IMR-90 (cell line): ENCODE data around the gene HRAS. TPM values are rescaled to one million over a fixed set of nuclear protein-coding genes. Genes with fewer than 3 reads are reported as not detected.

Experiments used
- ATAC-seq: fragments of 200-7000 bp; cut with Tn5 transposase; 2 replicates; pipeline ENCODE4 v1.9.1; 2020; ENCODE audit warnings: low read depth, mild to moderate bottlenecking, moderate library complexity
- BruUV-seq: library from RNA; stranded (reverse); fragments of 400-500 nt; replicated peaks from 2 replicates; lab custom pipeline; 2021; lab: Mats Ljungman, UMichigan
- CTCF ChIA-PET: fragments of 300-600 bp; formaldehyde crosslinking; extraction: SDS; loops from one replicate; lab custom pipeline; 2021; ENCODE audit warnings: antibody characterized with exemption; lab: Yijun Ruan, JAX
- POLR2A ChIA-PET: fragments of 300-600 bp; sonication (Branson Sonifier 250); formaldehyde crosslinking; loops from one replicate; lab custom pipeline; 2022; ENCODE audit warnings: antibody characterized with exemption; ENCODE audit not compliant: unreplicated experiment; lab: Charles Lee
- DNase-seq: peaks from one replicate; pipeline ENCODE4 v3.0.0; 2013
- H2AFZ ChIP-seq: replicated peaks from 2 replicates; pipeline ENCODE3; 2013; ENCODE audit warnings: low read length, mild to moderate bottlenecking; ENCODE audit not compliant: poor library complexity
- H2AK5ac ChIP-seq: 2 replicates; pipeline ENCODE4 v1.6.1; 2013; ENCODE audit warnings: low read depth, low read length, inconsistent platforms
- H2AK9ac ChIP-seq: replicated peaks from 2 replicates; pipeline ENCODE3; 2013; ENCODE audit warnings: mild to moderate bottlenecking, low read depth, low read length, moderate library complexity; ENCODE audit not compliant: poor library complexity
- H2BK120ac ChIP-seq: 2 replicates; pipeline ENCODE4 v1.6.1; 2013; ENCODE audit warnings: low read depth, low read length, inconsistent platforms
- H2BK15ac ChIP-seq: 3 replicates; pipeline ENCODE4 v1.6.1; 2013; ENCODE audit warnings: low read depth, low read length, inconsistent platforms
- H2BK20ac ChIP-seq: 2 replicates; pipeline ENCODE4 v1.6.1; 2013; ENCODE audit warnings: low read depth, mild to moderate bottlenecking, inconsistent platforms, low read length, moderate library complexity
- H2BK5ac ChIP-seq: 2 replicates; pipeline ENCODE4 v1.6.1; 2013; ENCODE audit warnings: mild to moderate bottlenecking, low read depth, low read length, inconsistent platforms; ENCODE audit not compliant: poor library complexity, severe bottlenecking
- H3K14ac ChIP-seq: replicated peaks from 2 replicates; pipeline ENCODE4 v1.6.1; 2013; ENCODE audit warnings: low read depth, low read length, inconsistent platforms
- H3K18ac ChIP-seq: 2 replicates; pipeline ENCODE4 v1.6.1; 2013; ENCODE audit warnings: low read depth, low read length, control low read depth
- H3K23ac ChIP-seq: 2 replicates; pipeline ENCODE4 v1.6.1; 2013; ENCODE audit warnings: low read depth, low read length, inconsistent platforms
- H3K27ac ChIP-seq: 2 replicates; pipeline ENCODE4 v1.5.1; 2013; ENCODE audit warnings: mild to moderate bottlenecking, control low read depth, low read length; ENCODE audit not compliant: insufficient read depth
- H3K27me3 ChIP-seq: 2 replicates; pipeline ENCODE4 v1.6.1; 2013; ENCODE audit warnings: low read length; ENCODE audit not compliant: control insufficient read depth, insufficient read depth
- H3K36me3 ChIP-seq: 2 replicates; pipeline ENCODE4 v1.6.1; 2013; ENCODE audit warnings: low read length, mixed read lengths; ENCODE audit not compliant: control insufficient read depth, insufficient read depth
- H3K4ac ChIP-seq: 2 replicates; pipeline ENCODE4 v1.6.1; 2013; ENCODE audit warnings: low read depth, low read length, inconsistent platforms
- H3K4me1 ChIP-seq: 2 replicates; pipeline ENCODE4 v1.6.1; 2013; ENCODE audit warnings: low read length, mixed read lengths; ENCODE audit not compliant: control insufficient read depth, insufficient read depth
- H3K4me2 ChIP-seq: 2 replicates; pipeline ENCODE4 v1.6.1; 2013; ENCODE audit warnings: low read depth, mild to moderate bottlenecking, control low read depth, low read length, moderate library complexity
- H3K4me3 ChIP-seq: 2 replicates; pipeline ENCODE4 v1.5.1; 2013; ENCODE audit warnings: low read depth, mild to moderate bottlenecking, control low read depth, low read length, moderate library complexity; ENCODE audit not compliant: insufficient read depth
- H3K56ac ChIP-seq: 2 replicates; pipeline ENCODE4 v1.6.1; 2013; ENCODE audit warnings: low read length, inconsistent platforms; ENCODE audit not compliant: insufficient read depth; ENCODE audit errors: extremely low read depth
- H3K79me1 ChIP-seq, 2 experiments: 2 replicates each; pipeline ENCODE4 v1.6.1; 2013; ENCODE audit warnings: low read length in 2 of 2, inconsistent platforms in 1 of 2, low read depth in 1 of 2
- H3K9ac ChIP-seq: 2 replicates; pipeline ENCODE4 v1.6.1; 2013; ENCODE audit warnings: low read depth, low read length, control low read depth
- H3K9me1 ChIP-seq: 2 replicates; pipeline ENCODE4 v1.6.1; 2013; ENCODE audit warnings: low read length, inconsistent platforms; ENCODE audit not compliant: insufficient read depth
- H3K9me3 ChIP-seq: 2 replicates; pipeline ENCODE4 v1.6.1; 2013; ENCODE audit warnings: low read length; ENCODE audit not compliant: control insufficient read depth, insufficient read depth
- H4K20me1 ChIP-seq: 2 replicates; pipeline ENCODE4 v1.6.1; 2013; ENCODE audit warnings: low read length, inconsistent platforms; ENCODE audit not compliant: insufficient read depth
- H4K5ac ChIP-seq: 2 replicates; pipeline ENCODE4 v1.6.1; 2013; ENCODE audit warnings: mild to moderate bottlenecking, low read depth, low read length, control low read depth
- H4K8ac ChIP-seq, 2 experiments: 2 replicates each; pipeline ENCODE4 v1.6.1; 2013; ENCODE audit warnings: low read depth in 2 of 2, low read length in 2 of 2, control low read depth in 1 of 2, inconsistent platforms in 1 of 2
- H4K91ac ChIP-seq: 2 replicates; pipeline ENCODE4 v1.6.1; 2013; ENCODE audit warnings: low read depth, low read length, inconsistent platforms; ENCODE audit not compliant: insufficient read depth
- CEBPB ChIP-seq: IDR thresholded peaks from 2 replicates; pipeline ENCODE4 v1.6.1; 2012; ENCODE audit warnings: low read depth, low read length, improper control_type of control experiment
- CHD1 ChIP-seq: IDR thresholded peaks from 2 replicates; pipeline ENCODE4 v1.6.1; 2012; ENCODE audit warnings: low read depth, low read length, improper control_type of control experiment
- CTCF ChIP-seq: conservative IDR thresholded peaks from 2 replicates; pipeline ENCODE4 v1.5.1; 2012; ENCODE audit warnings: mild to moderate bottlenecking, low read depth, low read length, improper control_type of control experiment
- FOS ChIP-seq: fragments of 150-350 bp; IDR thresholded peaks from 2 replicates; pipeline ENCODE4 v1.6.1; 2016; ENCODE audit warnings: low read depth, low read length
- MAZ ChIP-seq: IDR thresholded peaks from 2 replicates; pipeline ENCODE4 v1.6.1; 2012; ENCODE audit warnings: low read depth, mild to moderate bottlenecking, low read length, improper control_type of control experiment, moderate library complexity, borderline replicate concordance
- MXI1 ChIP-seq: IDR thresholded peaks from 2 replicates; pipeline ENCODE4 v1.6.1; 2012; ENCODE audit warnings: low read depth, mild to moderate bottlenecking, low read length, moderate library complexity, borderline replicate concordance
- RAD21 ChIP-seq: IDR thresholded peaks from 2 replicates; pipeline ENCODE4 v1.6.1; 2012; ENCODE audit warnings: low read length, improper control_type of control experiment
- RFX5 ChIP-seq: IDR thresholded peaks from 2 replicates; pipeline ENCODE4 v1.8.0; 2012; ENCODE audit warnings: low read depth, mild to moderate bottlenecking, low read length, moderate library complexity
- WGBS, 2 experiments: methylation state at CpG; one replicate each; pipeline versions ENCODE4 v1.1.5 to v1.1.7; 2013; ENCODE audit warnings: missing lambda C conversion rate in 2 of 2; ENCODE audit not compliant: insufficient read length in 1 of 2; ENCODE audit errors: extremely low coverage in 2 of 2; 5-methylcytosine and 5-hydroxymethylcytosine counted together
- dilution Hi-C: fragments of 300-500 bp; cut with HindIII; formaldehyde crosslinking; loops from one replicate; pipeline ENCODE4 v1.14.3; 2018; ENCODE audit warnings: low sequenced_read_pairs; ENCODE audit not compliant: unreplicated experiment
- in situ Hi-C: fragments of 300-500 bp; cut with MboI; formaldehyde crosslinking; loops from 3 replicates; pipeline ENCODE4 v1.14.3; 2019; ENCODE audit warnings: low sequenced_read_pairs, inconsistent platforms, mixed read lengths
- intact Hi-C: fragments of 100-400 bp; cut with micrococcal nuclease; formaldehyde crosslinking; loops from 2 replicates; pipeline ENCODE4 v1.10.0; 2022
- polyA plus RNA-seq, 3 experiments: library from polyadenylated mRNA; depleted of rRNA; stranded (reverse); fragments of >200 nt; gene quantifications; 2 replicates each; pipeline ENCODE4 v1.2.3, GENCODE V29; 2012; ENCODE audit warnings: low replicate concordance in 1 of 3
- total RNA-seq: library from RNA; depleted of rRNA; stranded (reverse); fragments of >200 nt; gene quantifications from 2 replicates; pipeline ENCODE4 v1.2.3, GENCODE V29; 2012

Gene HRAS
- total and polyA plus RNA-seq, 2 of the 4 experiments (the other 2 are of a cell fraction): 108 to 123 TPM

GRCh38 chr11:526192-526591 lies 9.2 kb downstream of the HRAS start:
- Histone ChIP-seq H2BK5ac (no peak overlapping the region), H3K9me1 (no peaks in the 10 kb centered on the region)
- dilution Hi-C loops: no loop called here

More at GRCh38 chr11:526192-526591, 9.2 kb downstream of the HRAS start:
- intact Hi-C loops: no loop called here
- Histone ChIP-seq H3K56ac (no peak overlapping the region), H3K4ac (no peak overlapping the region), H3K4me3 (no peak overlapping the region), H3K79me1 (no peaks in the 10 kb centered on the region), H3K14ac (no peak overlapping the region), H2AK9ac (no peak overlapping the region), H2AFZ (no peak overlapping the region), H2BK120ac (no peak overlapping the region), H4K5ac (no peak overlapping the region), H3K18ac (no peak overlapping the region), H3K9ac (no peak overlapping the region), H3K36me3 (peaks cover 3% of the 10 kb centered on the region; the same call in 1 of the 2 replicates), H4K91ac (no peak overlapping the region), H3K27me3 (no peaks in the 10 kb centered on the region), H4K20me1 (peaks cover 8% of the 10 kb centered on the region), H3K4me2 (no peak overlapping the region), H3K23ac (no peak overlapping the region), H4K8ac (no peak overlapping the region), H2BK15ac (no peak overlapping the region), H3K4me1 (no peaks in the 10 kb centered on the region), H2AK5ac (no peak overlapping the region), H2BK20ac (no peak overlapping the region), H3K27ac (no peak overlapping the region), H3K9me3 (no peaks in the 10 kb centered on the region)
- in situ Hi-C loops: no loop called here
- CTCF ChIA-PET: no interaction called here
- TF ChIP-seq CEBPB: no peak
- no peak for TF ChIP-seq RAD21
- no peak for TF ChIP-seq MAZ
- no peak for TF ChIP-seq FOS
- no peak for TF ChIP-seq RFX5
- no peak for TF ChIP-seq CHD1
- no peak for TF ChIP-seq CTCF
- no peak for TF ChIP-seq MXI1
- ATAC-seq (no peak), DNase-seq (no peak)
- 83% methylated on average over 12 of the region's 17 CpGs; no CpG with 5 or more reads in 1 of the 2 experiments for WGBS, 2 experiments
- no TSS peak for BruUV-seq
- POLR2A ChIA-PET: no interaction called here
